EL (cell line): ENCODE measurements around the gene JAGN1.
A peak's percentile ranks its signal among the peaks of the same experiment; 100 is the strongest.
"Not testable (repeated sequence)": the region's sequence is repeated elsewhere in the genome, so short reads cannot be mapped to it uniquely, and the experiment has no call there.

Experiments
- DNase-seq: peaks from one replicate; pipeline ENCODE4 v3.0.0-alpha.2; 2016

The JAGN1 gene

GRCh38 chr3:9869955-9870354, 20.5 kb upstream of the JAGN1 start:
- no peak for DNase-seq

- DNase-seq, result peak; percentile 78
These were observed 19.4 kb upstream of the JAGN1 start for GRCh38 chr3:9870978-9871377.

GRCh38 chr3:9872067-9872466, 18.3 kb upstream of the JAGN1 start:
- not testable (repeated sequence) for DNase-seq

- DNase-seq, result no peak
These were observed 15.0 kb upstream of the JAGN1 start for GRCh38 chr3:9875448-9875847.

GRCh38 chr3:9876255-9876654, 14.2 kb upstream of the JAGN1 start:
- DNase-seq, result not testable (repeated sequence)

GRCh38 chr3:9876991-9877390, 13.4 kb upstream of the JAGN1 start:
- DNase-seq, result no peak

GRCh38 chr3:9878700-9879099, 11.7 kb upstream of the JAGN1 start:
- DNase-seq, result no peak

GRCh38 chr3:9879830-9880549, 10.4 kb upstream of the JAGN1 start, which contains the start of gene CIDEC:
Gene CIDEC (minus strand): TSS chr3:9880253. CDS start chr3:9878486, 1,767 bp downstream.
- DNase-seq, result no peak

- DNase-seq, result no peak
These were observed 9.0 kb upstream of the JAGN1 start for GRCh38 chr3:9881441-9881840.

- peak; percentile 35 for DNase-seq
These were observed 6.5 kb upstream of the JAGN1 start for GRCh38 chr3:9883706-9884554.

GRCh38 chr3:9884555-9885165, 5.8 kb upstream of the JAGN1 start:
- DNase-seq, result peak; percentile 92

GRCh38 chr3:9886328-9886727, 4.1 kb upstream of the JAGN1 start:
- DNase-seq, result no peak

GRCh38 chr3:9887480-9887879, 2.9 kb upstream of the JAGN1 start:
- no peak for DNase-seq

GRCh38 chr3:9888540-9888939, 1.9 kb upstream of the JAGN1 start:
- no peak for DNase-seq

- DNase-seq, result no peak
These were observed 1.0 kb upstream of the JAGN1 start for GRCh38 chr3:9889405-9889804.

GRCh38 chr3:9891072-9891622, 737 bp downstream of the JAGN1 start:
- no peak for DNase-seq

- DNase-seq, result no peak
These were observed 3.3 kb downstream of the JAGN1 start for GRCh38 chr3:9893739-9894138.

GRCh38 chr3:9895715-9896114, 5.3 kb downstream of the JAGN1 start:
- not testable (repeated sequence) for DNase-seq

- DNase-seq, result not testable (repeated sequence)
These were observed 6.5 kb downstream of the JAGN1 start for GRCh38 chr3:9896755-9897407.

GRCh38 chr3:9897408-9898372, 7.3 kb downstream of the JAGN1 start:
- peak; percentile 31 for DNase-seq

GRCh38 chr3:9898467-9899241, 8.2 kb downstream of the JAGN1 start:
- no peak for DNase-seq
